GM21737 (cell line): Measurements from ENCODE around the gene SLC25A38.
A peak's percentile ranks its signal among the peaks of the same experiment; 100 is the strongest.

ENCODE experiments used
- ATAC-seq: cut with Tn5 transposase; IDR thresholded peaks from one replicate; pipeline ENCODE4 v1.9.1; 2021; ENCODE audit warnings: mild to moderate bottlenecking, moderate library complexity; ENCODE audit not compliant: unreplicated experiment

SLC25A38 gene

DNA sequence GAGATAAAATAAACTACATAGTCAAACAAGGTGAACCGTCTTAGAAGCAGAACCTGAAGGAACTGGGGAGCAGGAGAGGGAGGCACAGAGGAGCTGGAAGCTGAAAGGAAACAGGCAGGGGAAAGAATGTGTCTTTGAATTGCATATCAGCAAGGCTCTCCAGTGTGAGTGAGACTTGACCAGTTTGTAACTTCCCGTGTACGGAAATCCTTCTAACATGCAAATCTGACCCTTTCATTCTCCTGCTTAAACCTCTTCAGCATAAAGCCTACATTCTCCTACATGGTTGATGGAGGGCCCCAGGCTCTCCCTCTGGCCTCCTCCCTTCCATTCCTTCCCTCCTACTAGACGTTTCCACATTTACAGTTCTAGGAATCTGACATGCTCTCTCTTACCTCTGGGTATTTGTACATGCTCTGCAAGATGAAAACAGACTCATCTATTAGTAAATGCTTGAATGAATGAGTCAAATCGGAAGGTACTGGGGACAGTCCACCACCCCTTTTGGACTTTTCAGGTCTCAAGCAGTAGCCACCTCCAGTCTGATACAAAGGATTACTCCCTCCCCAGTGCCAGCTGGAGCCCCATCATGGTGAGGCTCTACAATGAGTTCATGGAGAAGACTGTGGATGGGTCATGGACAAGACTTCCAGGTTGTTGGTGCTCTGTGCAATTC is 6.1 kb upstream of the SLC25A38 start:
- ATAC-seq, result no peak

GRCh38 chr3:39378088-39378487 is 5.1 kb upstream of the SLC25A38 start:
- no peak for ATAC-seq

DNA sequence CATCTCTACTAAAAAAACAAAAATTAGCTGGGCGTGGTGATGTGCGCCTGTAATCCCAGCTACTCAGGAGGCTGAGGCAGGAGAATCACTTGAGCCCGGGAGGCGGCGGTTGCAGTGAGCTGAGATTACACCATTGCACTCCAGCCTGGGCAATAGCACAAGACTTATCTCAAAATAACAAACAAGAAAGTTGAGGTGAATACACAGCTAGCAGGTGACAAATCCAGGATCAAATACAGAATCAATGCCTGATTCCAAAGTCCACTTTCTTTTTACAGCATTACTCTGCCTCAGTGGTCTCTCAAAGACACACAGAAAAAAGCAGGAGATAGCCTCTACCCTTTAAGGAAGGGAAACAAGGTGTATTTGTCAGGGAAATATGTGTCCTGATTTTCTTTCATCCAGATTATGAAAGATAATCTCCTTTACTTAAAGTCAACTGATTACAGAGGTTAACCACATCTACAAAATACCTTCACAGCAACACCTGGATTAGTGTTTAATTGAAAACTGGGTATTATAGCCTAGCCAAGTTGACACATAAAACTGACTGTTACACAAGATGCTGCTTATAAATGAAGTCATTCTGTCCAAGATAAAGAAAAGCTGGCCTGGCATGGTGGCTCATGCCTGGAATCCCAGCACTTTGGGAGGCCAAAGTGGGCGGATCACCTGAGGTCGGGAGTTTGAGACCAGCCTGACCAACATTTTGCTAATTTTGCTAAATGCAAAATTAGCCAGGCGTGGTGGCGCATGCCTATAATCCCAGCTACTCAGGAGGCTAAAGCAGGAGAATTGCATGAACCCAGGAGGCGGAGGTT is 4.0 kb upstream of the SLC25A38 start:
- ATAC-seq, result no peak

DNA sequence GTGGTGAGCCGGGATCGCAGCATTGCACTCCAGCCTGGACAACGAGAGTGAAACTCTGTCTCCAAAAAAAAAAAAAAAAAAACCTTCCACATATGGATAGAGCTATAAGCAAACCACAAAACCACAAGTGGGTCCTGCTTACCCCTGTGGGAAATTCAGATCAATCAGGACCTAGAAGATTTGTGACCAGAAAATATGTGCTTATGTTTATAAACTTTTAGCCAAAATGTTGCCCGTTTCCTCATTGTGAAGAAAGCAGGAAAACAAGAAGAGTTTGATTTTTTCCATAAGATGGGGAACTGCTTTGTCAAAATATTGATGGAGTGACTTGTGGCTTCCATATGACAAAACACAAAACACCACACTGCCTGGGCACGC is 3.4 kb upstream of the SLC25A38 start:
- ATAC-seq, result no peak

DNA sequence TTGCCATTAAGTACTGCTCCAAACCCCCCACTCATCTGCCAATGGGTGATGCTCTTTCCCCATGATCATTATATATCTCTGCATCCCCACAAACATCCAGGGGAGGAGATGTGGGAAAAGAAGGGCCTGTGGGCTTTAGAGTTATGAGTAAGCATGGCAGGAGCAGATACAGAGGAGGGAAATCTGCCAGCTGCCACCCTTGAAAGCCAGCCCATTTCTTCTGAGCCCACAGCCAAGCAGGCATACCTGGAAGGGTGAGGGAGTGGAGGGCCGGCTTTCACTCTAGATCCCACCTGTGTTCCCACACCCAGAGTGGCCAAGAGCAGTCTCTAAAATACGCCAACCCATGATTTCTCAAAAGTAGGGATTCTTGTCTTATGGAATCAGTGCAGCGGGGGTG is 1.7 kb upstream of the SLC25A38 start:
- ATAC-seq, result no peak

GRCh38 chr3:39383881-39384664 is 903 bp downstream of the SLC25A38 start:
- peak; percentile 78 for ATAC-seq

DNA sequence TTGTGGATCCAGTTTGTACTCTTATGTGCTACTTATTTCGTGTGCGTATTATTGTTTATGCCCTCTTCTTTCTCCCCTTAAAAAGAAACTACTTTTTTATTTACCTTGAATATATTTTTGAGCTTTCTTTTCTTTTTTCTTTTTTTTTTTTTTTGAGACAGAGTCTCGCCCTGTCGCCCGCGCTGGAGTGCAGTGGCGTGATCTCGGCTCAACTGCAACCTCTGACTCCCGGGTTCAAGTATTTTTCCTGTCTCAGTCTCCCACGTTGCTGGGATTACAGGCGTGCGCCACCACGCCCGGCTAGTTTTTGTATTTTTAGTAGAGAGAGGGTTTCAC is 1.5 kb downstream of the SLC25A38 start:
- ATAC-seq, result no peak

- ATAC-seq, result no peak
These were observed 2.4 kb downstream of the SLC25A38 start for GRCh38 chr3:39385456-39386090.

- ATAC-seq, result no peak
These were observed 3.1 kb downstream of the SLC25A38 start for GRCh38 chr3:39386318-39386717.

DNA sequence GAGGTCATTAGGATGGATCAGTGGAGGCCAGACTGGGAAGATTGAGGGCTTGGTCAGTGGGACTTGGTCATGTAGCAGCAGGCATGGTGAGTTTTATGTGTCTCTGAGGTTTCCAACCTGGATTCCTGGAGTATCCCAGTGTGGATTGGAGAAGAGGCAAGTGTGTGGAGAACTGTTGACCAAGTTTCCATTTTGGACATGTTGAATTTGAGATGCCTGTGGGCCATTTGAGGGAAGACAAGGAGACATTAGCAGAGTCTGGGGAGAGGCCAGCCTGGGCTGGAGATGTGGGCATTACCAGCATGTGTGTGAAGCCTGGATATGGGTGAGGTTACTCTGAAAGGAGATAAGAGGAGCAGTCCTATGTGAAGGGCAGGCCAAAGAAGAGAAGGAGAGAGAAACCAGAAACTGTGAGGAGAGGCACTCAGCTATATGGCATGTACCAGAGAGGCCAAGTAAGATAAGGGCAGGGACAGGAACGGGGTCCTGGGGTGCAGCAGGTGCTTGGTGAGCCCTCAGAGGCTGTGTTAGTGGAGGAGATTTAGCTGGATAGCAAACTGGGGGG is 4.3 kb downstream of the SLC25A38 start:
- ATAC-seq, result no peak

DNA sequence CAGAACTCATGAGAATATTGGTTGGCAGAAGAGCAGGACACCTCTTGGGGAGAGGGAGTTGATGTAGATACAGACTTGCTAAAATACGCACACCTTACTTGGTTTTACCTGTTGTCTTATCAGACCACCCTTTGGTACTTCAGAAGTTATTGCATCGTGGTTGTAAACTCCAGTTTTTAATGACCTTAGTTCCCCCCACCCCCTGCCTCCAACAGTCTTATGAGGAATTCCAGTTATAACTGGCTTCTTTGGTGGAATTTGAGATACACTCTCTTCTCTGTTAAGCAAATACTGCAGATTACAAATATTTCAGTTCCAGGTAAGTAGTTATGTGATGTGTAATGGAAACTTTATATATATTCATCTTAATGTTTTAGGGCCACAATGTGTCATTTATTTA is 5.0 kb downstream of the SLC25A38 start:
- ATAC-seq, result no peak

DNA sequence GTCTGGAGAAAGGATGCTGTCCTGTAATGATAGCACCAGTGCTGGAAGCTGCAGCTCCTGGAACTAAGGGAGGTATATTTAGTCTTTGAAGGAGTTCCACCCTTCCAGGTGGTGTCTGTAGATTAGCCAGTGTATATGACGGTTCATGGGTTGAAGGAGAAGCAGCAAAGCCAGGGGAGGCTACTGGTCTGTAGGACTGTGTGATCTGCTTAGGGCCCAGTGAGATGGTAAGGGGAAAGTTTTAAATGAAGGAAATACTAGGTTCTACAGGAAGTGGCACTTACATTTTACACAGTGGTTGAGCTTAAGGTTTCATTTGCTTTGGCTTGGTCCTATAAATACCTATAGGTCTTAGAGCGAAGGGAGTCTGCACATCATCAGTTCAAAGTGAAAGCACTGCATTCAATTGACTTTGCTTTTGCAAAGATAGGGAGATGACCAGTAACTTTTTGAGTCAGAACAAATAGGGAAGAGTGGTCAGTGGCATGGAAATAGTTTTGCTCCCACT is 5.6 kb downstream of the SLC25A38 start:
- peak; percentile 70 for ATAC-seq

DNA sequence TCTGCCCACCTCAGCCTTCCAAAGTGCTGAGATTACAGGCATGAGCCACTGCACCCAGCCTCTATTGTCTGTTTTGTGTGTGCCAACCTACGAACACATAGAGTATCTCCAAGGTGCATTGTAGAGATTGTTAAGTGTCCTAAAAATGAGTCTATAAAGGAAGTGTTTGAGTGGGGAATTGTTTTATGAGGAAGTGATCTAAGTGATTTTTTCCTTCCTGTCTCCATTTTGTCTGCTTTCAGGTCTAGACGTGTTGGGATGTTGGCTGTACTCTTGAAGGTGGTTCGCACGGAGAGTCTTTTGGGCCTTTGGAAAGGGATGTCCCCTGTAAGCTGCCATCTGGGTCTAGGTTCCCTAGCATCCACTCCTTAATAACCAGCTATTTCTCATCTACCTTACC is 7.0 kb downstream of the SLC25A38 start:
- no peak for ATAC-seq

- ATAC-seq, result no peak
These were observed 13.5 kb downstream of the SLC25A38 start for GRCh38 chr3:39396690-39397089.

DNA sequence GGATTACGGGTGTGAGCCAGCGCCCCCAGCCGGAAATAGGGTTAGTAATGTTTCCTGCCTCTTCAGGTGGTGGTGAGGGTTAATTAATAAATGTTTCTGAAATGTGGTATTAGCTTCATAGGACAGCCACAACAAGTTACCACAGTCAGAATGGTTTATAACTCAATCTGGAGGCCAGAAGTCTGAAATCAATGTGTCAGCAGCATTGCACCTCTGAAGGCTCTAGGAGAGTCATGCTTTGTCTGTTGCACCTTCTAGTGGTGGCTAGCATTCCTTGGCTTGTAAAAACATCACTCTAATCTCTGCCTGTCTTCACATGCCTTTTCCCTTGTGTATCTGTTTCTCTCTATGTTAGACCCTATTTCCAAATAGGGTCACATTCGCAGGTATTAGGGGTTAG is 15.5 kb downstream of the SLC25A38 start:
- ATAC-seq, result no peak

- no peak for ATAC-seq
These were observed 18.8 kb downstream of the SLC25A38 start for GRCh38 chr3:39401983-39402382.

- no peak for ATAC-seq
These were observed 21.9 kb downstream of the SLC25A38 start for GRCh38 chr3:39404943-39405686.

DNA sequence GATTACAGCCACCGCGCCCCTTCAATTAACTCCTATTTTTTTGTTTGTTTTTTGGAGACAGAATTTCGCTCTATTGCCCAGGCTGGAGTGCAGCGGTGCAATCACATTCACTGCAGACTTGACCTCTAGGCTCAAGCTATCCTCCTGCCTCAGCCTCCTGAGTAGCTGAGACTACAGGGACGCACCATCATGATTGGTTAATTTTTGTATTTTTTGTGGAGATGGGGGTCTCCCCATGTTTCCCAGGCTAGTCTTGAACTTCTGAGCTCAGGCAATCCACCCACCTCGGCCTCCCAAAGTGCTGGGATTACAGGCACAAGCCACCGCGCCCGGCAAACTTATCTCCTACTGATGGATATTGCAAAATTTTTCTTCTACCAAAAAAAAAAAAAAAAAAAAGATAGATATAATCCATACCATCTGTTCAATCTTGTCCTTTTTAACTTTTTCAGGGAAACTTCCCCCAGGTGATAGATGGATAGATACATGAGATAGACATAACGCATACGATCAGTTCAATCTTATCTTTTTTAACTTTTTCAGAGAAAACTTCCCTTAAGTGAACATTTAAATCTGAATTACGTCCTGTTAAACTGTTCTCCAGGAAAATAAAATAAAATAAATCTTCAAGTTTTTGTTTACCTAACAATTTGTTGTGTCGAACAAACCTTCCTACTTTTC is 22.7 kb downstream of the SLC25A38 start:
- ATAC-seq, result no peak

GRCh38 chr3:39406368-39407258 is 23.4 kb downstream of the SLC25A38 start, which contains the start of gene RPSA:
Gene RPSA, plus strand, starts transcription at chr3:39406720. Its CDS starts 934 bp downstream, at chr3:39407654.
- peak; percentile 90 for ATAC-seq
